Esophagus muscularis mucosa (tissue), 3 donors: Measurements from ENCODE around the gene CLCNKB.

Experiments used
- CTCF ChIP-seq, 3 experiments: fragments of 200-600 bp in 2 of 3; fragments of 450-650 bp in 1 of 3; sonication (generic) in 2 of 3; IDR thresholded peaks; one replicate each; pipeline ENCODE4 v1.5.1; 2017 to 2019; ENCODE audit warnings: antibody characterized with exemption in 3 of 3, mild to moderate bottlenecking in 2 of 3, moderate library complexity in 1 of 3
- EP300 ChIP-seq: sonication (generic); formaldehyde crosslinking; IDR thresholded peaks from one replicate; pipeline ENCODE4 v1.6.1; 2017; ENCODE audit warnings: antibody characterized with exemption

- TF ChIP-seq CTCF (IDR thresholded peaks at IDR 0.05): no peak
- no peak for TF ChIP-seq EP300
These were observed 44.7 kb upstream of the CLCNKB start for GRCh38 chr1:15998929-15999328.
